ENCODE data around the gene TRPM8. TPM values are rescaled to one million over a fixed set of nuclear protein-coding genes. Genes with fewer than 3 reads are reported as not detected.

TRPM8 gene
- total RNA-seq, 2 donors from 2014 or later = not detected

DNA sequence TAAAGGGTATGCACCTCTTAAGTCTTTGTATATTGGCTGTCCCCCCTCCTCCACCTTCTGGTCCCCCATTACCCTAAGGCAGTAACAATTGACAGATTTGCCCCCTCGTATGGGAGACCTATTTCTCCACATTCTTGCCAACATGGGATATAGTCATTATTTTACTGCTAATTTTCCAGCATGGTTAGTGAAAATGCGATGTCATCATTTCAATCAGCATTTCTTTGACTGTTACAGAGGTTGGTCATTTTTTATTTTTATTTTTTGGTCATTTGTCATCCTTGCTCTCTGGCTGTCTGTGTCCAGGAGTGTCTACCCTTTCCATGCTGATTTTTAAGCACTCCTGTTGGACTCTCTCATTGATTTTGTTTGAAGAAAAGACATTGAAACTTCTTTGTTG lies 88.0 kb downstream of the TRPM8 start:
- H3K4me1 ChIP-seq (ENCODE audit: control insufficient read depth, insufficient read depth, low read length) = no peaks in the 10 kb centered on the region
- Mint-ChIP-seq H3K4me3 (no peak overlapping the region), H3K27ac (no peak overlapping the region), H3K9me3 (no peaks in the 10 kb centered on the region), H3K4me1 (no peaks in the 10 kb centered on the region), H3K36me3 (ENCODE audit: low read depth) (no peaks in the 10 kb centered on the region), H3K27me3 (ENCODE audit: insufficient read depth) (peaks cover 7% of the 10 kb centered on the region)
- no peaks in the 10 kb centered on the region for H3K9me3 ChIP-seq (ENCODE audit: control insufficient read depth, low read length)
- WGBS, 2 experiments (ENCODE audit: insufficient coverage in 1 of 2, insufficient read length in 1 of 2) = 93% methylated on average over 2 of the region's 2 CpGs; no CpG with 5 or more reads in 1 of the 2 experiments
- no peaks in the 10 kb centered on the region for H3K36me3 ChIP-seq (ENCODE audit: control insufficient read depth, insufficient read depth, low read length)
- H3K4me3 ChIP-seq (ENCODE audit: low read length) = no peak overlapping the region
- DNase-seq = no peak
- TF ChIP-seq, protein P1, sequence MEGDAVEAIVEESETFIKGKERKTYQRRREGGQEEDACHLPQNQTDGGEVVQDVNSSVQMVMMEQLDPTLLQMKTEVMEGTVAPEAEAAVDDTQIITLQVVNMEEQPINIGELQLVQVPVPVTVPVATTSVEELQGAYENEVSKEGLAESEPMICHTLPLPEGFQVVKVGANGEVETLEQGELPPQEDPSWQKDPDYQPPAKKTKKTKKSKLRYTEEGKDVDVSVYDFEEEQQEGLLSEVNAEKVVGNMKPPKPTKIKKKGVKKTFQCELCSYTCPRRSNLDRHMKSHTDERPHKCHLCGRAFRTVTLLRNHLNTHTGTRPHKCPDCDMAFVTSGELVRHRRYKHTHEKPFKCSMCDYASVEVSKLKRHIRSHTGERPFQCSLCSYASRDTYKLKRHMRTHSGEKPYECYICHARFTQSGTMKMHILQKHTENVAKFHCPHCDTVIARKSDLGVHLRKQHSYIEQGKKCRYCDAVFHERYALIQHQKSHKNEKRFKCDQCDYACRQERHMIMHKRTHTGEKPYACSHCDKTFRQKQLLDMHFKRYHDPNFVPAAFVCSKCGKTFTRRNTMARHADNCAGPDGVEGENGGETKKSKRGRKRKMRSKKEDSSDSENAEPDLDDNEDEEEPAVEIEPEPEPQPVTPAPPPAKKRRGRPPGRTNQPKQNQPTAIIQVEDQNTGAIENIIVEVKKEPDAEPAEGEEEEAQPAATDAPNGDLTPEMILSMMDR (conservative IDR thresholded peaks at IDR 0.05) = no peak
- H3K9ac ChIP-seq (ENCODE audit: extremely low read depth, low read length, poor library complexity, severe bottlenecking) = no peak overlapping the region
- no peak overlapping the region for H3K27ac ChIP-seq (ENCODE audit: low read depth, low read length)
- H3K27me3 ChIP-seq (ENCODE audit: control insufficient read depth, insufficient read depth, low read length, poor library complexity, severe bottlenecking) = no peaks in the 10 kb centered on the region

DNA sequence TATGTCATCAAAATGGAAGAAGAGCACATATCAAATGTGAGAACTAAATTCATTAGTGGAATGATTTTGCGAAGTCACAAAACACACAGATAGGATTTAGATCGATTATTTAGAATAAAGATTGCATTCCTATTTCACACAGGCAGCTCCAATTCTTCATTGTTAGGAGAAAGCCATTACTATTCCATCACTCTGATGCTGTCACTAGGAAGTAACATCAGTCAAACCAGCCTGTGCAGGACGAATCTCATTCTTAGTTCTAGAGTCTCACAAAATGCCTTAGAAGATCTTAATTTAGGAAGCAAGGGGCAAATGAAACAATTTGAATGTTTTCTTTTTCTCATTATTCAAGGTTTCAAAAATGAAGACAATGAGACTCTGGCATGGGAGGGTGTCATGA lies 89.3 kb downstream of the TRPM8 start:
- Mint-ChIP-seq H3K27ac (no peak overlapping the region), H3K9me3 (peaks cover 2% of the 10 kb centered on the region), H3K27me3 (ENCODE audit: insufficient read depth) (peaks cover 7% of the 10 kb centered on the region), H3K36me3 (ENCODE audit: low read depth) (no peaks in the 10 kb centered on the region), H3K4me3 (no peak overlapping the region), H3K4me1 (no peaks in the 10 kb centered on the region)
- H3K4me3 ChIP-seq (ENCODE audit: low read length) = no peak overlapping the region
- no peak overlapping the region for H3K27ac ChIP-seq (ENCODE audit: low read depth, low read length)
- TF ChIP-seq, protein P1 (conservative IDR thresholded peaks at IDR 0.05) = no peak
- H3K9me3 ChIP-seq (ENCODE audit: control insufficient read depth, low read length) = no peaks in the 10 kb centered on the region
- DNase-seq = no peak
- no peak overlapping the region for H3K9ac ChIP-seq (ENCODE audit: extremely low read depth, low read length, poor library complexity, severe bottlenecking)
- 85 to 95% methylated on average over 2 to 3 of the region's 3 CpGs for WGBS, 2 experiments (ENCODE audit: insufficient coverage in 1 of 2, insufficient read length in 1 of 2)
- H3K36me3 ChIP-seq (ENCODE audit: control insufficient read depth, insufficient read depth, low read length) = no peaks in the 10 kb centered on the region
- no peaks in the 10 kb centered on the region for H3K4me1 ChIP-seq (ENCODE audit: control insufficient read depth, insufficient read depth, low read length)
- H3K27me3 ChIP-seq (ENCODE audit: control insufficient read depth, insufficient read depth, low read length, poor library complexity, severe bottlenecking) = no peaks in the 10 kb centered on the region

DNA sequence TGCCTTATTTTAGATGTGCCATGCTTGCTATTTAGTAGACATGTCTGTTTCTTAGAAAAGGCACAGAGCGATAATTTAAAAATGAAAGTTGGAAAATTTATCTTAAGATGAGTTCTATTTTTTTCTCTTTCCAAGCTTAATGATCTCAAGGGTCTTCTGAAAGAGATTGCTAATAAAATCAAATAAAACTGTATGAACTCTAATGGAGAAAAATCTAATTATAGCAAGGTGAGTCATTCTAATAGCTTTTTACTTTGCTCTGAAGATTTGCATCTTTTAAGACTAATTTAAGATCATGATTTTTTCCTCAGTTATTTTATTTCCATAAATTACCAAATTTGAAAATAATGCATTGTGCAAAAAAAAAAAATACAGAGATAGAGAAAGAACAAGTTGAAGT lies 97.3 kb downstream of the TRPM8 start:
- H3K9ac ChIP-seq (ENCODE audit: extremely low read depth, low read length, poor library complexity, severe bottlenecking) = no peak overlapping the region
- WGBS, 2 experiments (ENCODE audit: insufficient coverage in 1 of 2, insufficient read length in 1 of 2) = 94% methylated on average over 1 of the region's 1 CpG; no CpG with 5 or more reads in 1 of the 2 experiments

More for the DNA sequence above, 97.3 kb downstream of the TRPM8 start:
- Mint-ChIP-seq H3K27me3 (ENCODE audit: insufficient read depth) (no peaks in the 10 kb centered on the region), H3K27ac (no peak overlapping the region), H3K36me3 (ENCODE audit: low read depth) (no peaks in the 10 kb centered on the region), H3K4me3 (no peak overlapping the region), H3K4me1 (no peaks in the 10 kb centered on the region), H3K9me3 (peaks cover 13% of the 10 kb centered on the region)
- Histone ChIP-seq H3K4me3 (ENCODE audit: low read length) (no peak overlapping the region), H3K4me1 (ENCODE audit: control insufficient read depth, insufficient read depth, low read length) (no peaks in the 10 kb centered on the region), H3K27me3 (ENCODE audit: control insufficient read depth, insufficient read depth, low read length, poor library complexity, severe bottlenecking) (no peaks in the 10 kb centered on the region), H3K36me3 (ENCODE audit: control insufficient read depth, insufficient read depth, low read length) (no peaks in the 10 kb centered on the region), H3K27ac (ENCODE audit: low read depth, low read length) (no peak overlapping the region), H3K9me3 (ENCODE audit: control insufficient read depth, low read length) (no peaks in the 10 kb centered on the region)
- TF ChIP-seq, protein P1 (conservative IDR thresholded peaks at IDR 0.05) = no peak
- no peak for DNase-seq
